K562 (cell line): ENCODE data around the gene POMGNT2. TPM values are rescaled to one million over a fixed set of nuclear protein-coding genes. Genes with fewer than 3 reads are reported as not detected.

ENCODE experiments used
- ARID3B ChIP-seq: fragments of 250-450 bp; sonication (Bioruptor Pico); IDR thresholded peaks from 2 replicates; pipeline ENCODE4 v1.4.0; 2020; ENCODE audit warnings: borderline replicate concordance
- CEBPB ChIP-seq: fragments of 450-650 bp; IDR thresholded peaks from 2 replicates; pipeline ENCODE4 v1.6.1; 2016; ENCODE audit warnings: missing genetic modification characterization, missing compliant biosample characterization
- CTBP1 ChIP-seq: fragments of 450-650 bp; IDR thresholded peaks from 2 replicates; pipeline ENCODE4 v1.6.1; 2016; ENCODE audit warnings: borderline replicate concordance
- DDX20 ChIP-seq: fragments of 450-650 bp; IDR thresholded peaks from 2 replicates; pipeline ENCODE4 v1.6.1; 2016; ENCODE audit warnings: missing genetic modification characterization, low read depth, mild to moderate bottlenecking, missing compliant biosample characterization, moderate library complexity
- EP400 ChIP-seq: fragments of 450-650 bp; IDR thresholded peaks from 2 replicates; pipeline ENCODE4 v1.6.1; 2017; ENCODE audit warnings: antibody characterized with exemption, mild to moderate bottlenecking, moderate library complexity
- FOS ChIP-seq: IDR thresholded peaks from 3 replicates; pipeline ENCODE4 v1.6.1; 2011; ENCODE audit not compliant: insufficient read length; ENCODE audit errors: extremely low read depth
- FUS ChIP-seq: fragments of 200-400 bp; formaldehyde crosslinking; optimal IDR thresholded peaks from 2 replicates; pipeline ENCODE3; 2017; ENCODE audit warnings: low read depth, low read length
- HBP1 ChIP-seq: fragments of 450-650 bp; formaldehyde crosslinking; IDR thresholded peaks from 2 replicates; pipeline ENCODE4 v1.4.0; 2022; ENCODE audit warnings: missing genetic modification characterization
- HNRNPL ChIP-seq: fragments of 200-400 bp; formaldehyde crosslinking; IDR thresholded peaks from 2 replicates; pipeline ENCODE4 v1.6.1; 2017; ENCODE audit warnings: low read depth, mild to moderate bottlenecking, low read length
- KLF16 ChIP-seq: IDR thresholded peaks from 2 replicates; pipeline ENCODE4 v1.6.1; 2016; ENCODE audit warnings: antibody characterized with exemption
- MAX ChIP-seq: sonication (generic); formaldehyde crosslinking; IDR thresholded peaks from 2 replicates; pipeline ENCODE4 v1.9.0; 2022; ENCODE audit warnings: mild to moderate bottlenecking, missing genetic modification reagents
- MCM5 ChIP-seq: fragments of 450-650 bp; IDR thresholded peaks from 2 replicates; pipeline ENCODE4 v1.6.1; 2016; ENCODE audit warnings: low read depth
- MEIS2 ChIP-seq: fragments of 450-650 bp; IDR thresholded peaks from 2 replicates; pipeline ENCODE4 v1.6.1; 2014; ENCODE audit warnings: mild to moderate bottlenecking; ENCODE audit not compliant: partially characterized antibody
- NFE2 ChIP-seq: IDR thresholded peaks from 2 replicates; pipeline ENCODE4 v1.6.1; 2014; ENCODE audit warnings: antibody characterized with exemption, low read depth
- ZKSCAN3 ChIP-seq: fragments of 250-450 bp; sonication (Bioruptor Pico); IDR thresholded peaks from 2 replicates; pipeline ENCODE4 v1.4.0; 2020
- ZNF121 ChIP-seq: sonication (generic); formaldehyde crosslinking; conservative IDR thresholded peaks from 2 replicates; pipeline ENCODE4 v1.8.0; 2022; ENCODE audit warnings: missing genetic modification reagents
- ZNF354B ChIP-seq: fragments of 250-450 bp; sonication (Bioruptor Pico); IDR thresholded peaks from 2 replicates; pipeline ENCODE4 v1.4.0; 2020
- ZNF384 ChIP-seq: IDR thresholded peaks from 2 replicates; pipeline ENCODE4 v1.6.1; 2012; ENCODE audit warnings: low read depth, low read length, improper control_type of control experiment
- ZNF407 ChIP-seq: fragments of 450-650 bp; IDR thresholded peaks from 2 replicates; pipeline ENCODE4 v1.6.1; 2016; ENCODE audit warnings: low read depth
- polyA plus RNA-seq, 8 experiments: library from polyadenylated mRNA; depleted of rRNA in 4 of 8; stranded (reverse) in 5 of 8; unstranded in 3 of 8; fragments of >200 nt; fragmentation: Nextera tagmentation in 2 of 8; fragmentation: Illumina TruSeq in 1 of 8; extraction: Ambion mirVana in 2 of 8; extraction: Trizol in 1 of 8; gene quantifications; 2 replicates each; pipeline versions ENCODE4 v1.2.1 to v1.2.3, GENCODE V29; 2011 to 2014; ENCODE audit warnings: inconsistent platforms in 1 of 8, missing spikeins in 1 of 8
- total RNA-seq, 7 experiments: library from RNA; depleted of rRNA in 6 of 7; stranded (reverse); fragments of >200 nt in 6 of 7; fragmentation: Illumina TruSeq in 2 of 7; extraction: Trizol in 2 of 7; gene quantifications; 2 replicates each; pipeline versions ENCODE4 v1.2.1 to v1.2.3, GENCODE V29; 2011 to 2021; ENCODE audit warnings: low replicate concordance in 1 of 7

The POMGNT2 gene
- total and polyA plus RNA-seq, 9 of the 15 experiments (the other 6 are each of a cell fraction or from before 2014, with no cell fraction given): 0.65 to 14.1 (median 10.3) TPM

GRCh38 chr3:43105596-43106292 lies at the start of gene POMGNT2 (continued):
- TF ChIP-seq ZNF407 (no peak), MAX (CRISPR knock-in tag) (no peak; the same call in 1 of the 2 replicates), ZNF354B (CRISPR knock-in tag) (no peak), DDX20 (tag) (no peak), FOS (no peak), KLF16 (no peak), CTBP1 (peak; percentile 90), ZKSCAN3 (no peak), ZNF121 (CRISPR knock-in tag) (no peak), NFE2 (no peak), MCM5 (no peak), MEIS2 (peak; percentile 91), ARID3B (CRISPR knock-in tag) (no peak), ZNF384 (no peak), CEBPB (tag) (no peak), HBP1 (CRISPR knock-in tag) (no peak), FUS (peak; percentile 34), HNRNPL (0 out of 2 replicates have a peak, but pooled peaks have one; percentile 45), EP400 (no peak)
